Adipocyte (in vitro differentiated cells): Measurements from ENCODE around the gene PITPNM1.

Experiments used
- DNase-seq: peaks from one replicate; pipeline ENCODE4 v3.0.0-alpha.2; 2015; ENCODE audit warnings: low read depth
- H3K27me3 ChIP-seq: replicated peaks from 2 replicates; pipeline ENCODE4 v1.7.0; 2013; ENCODE audit warnings: mild to moderate bottlenecking, low read length, moderate library complexity; ENCODE audit not compliant: control insufficient read depth, insufficient read depth
- H3K36me3 ChIP-seq: 2 replicates; pipeline ENCODE4 v1.7.0; 2013; ENCODE audit warnings: low read length, mild to moderate bottlenecking, moderate library complexity; ENCODE audit not compliant: control insufficient read depth, insufficient read depth, severe bottlenecking
- H3K4me1 ChIP-seq: 2 replicates; pipeline ENCODE4 v1.7.0; 2013; ENCODE audit warnings: mild to moderate bottlenecking, low read length, moderate library complexity; ENCODE audit not compliant: control insufficient read depth, insufficient read depth
- H3K4me3 ChIP-seq: 2 replicates; pipeline ENCODE4 v1.7.0; 2013; ENCODE audit warnings: mild to moderate bottlenecking, low read length, moderate library complexity
- H3K9ac ChIP-seq: 2 replicates; pipeline ENCODE4 v1.7.0; 2013; ENCODE audit warnings: mild to moderate bottlenecking, low read length, moderate library complexity
- H3K9me3 ChIP-seq: 2 replicates; pipeline ENCODE4 v1.7.0; 2013; ENCODE audit warnings: mild to moderate bottlenecking, low read length, moderate library complexity; ENCODE audit not compliant: control insufficient read depth

PITPNM1 gene

DNA sequence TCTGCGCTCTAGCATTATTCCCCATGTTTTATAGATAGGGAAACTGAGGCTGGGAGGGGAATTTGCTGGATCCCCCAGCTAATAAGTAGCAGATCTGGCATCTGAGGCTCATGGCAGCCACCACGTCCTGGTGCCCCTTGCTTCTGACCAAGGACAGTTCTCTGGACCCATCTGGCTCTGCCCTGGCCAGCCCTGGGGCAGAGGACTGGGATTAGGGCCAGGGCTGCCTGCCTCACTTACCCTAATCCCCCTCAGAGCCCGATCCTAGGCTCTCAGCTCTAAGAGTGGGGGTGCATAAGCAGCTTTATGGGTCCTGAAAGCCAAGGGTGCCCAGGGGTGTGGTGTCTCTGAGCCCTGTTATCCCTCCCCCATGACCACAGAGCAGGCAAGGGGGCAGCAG lies 50.1 kb downstream of the PITPNM1 start, which contains the start of gene CABP4:
CABP4 (plus strand) TSS at position 301 of the 400 bp plus-strand sequence; CDS start at position 371, 70 bp downstream.
- Histone ChIP-seq H3K9ac (no peak within 1 kb of the TSS), H3K4me1 (no peaks in the 10 kb centered on the region), H3K36me3 (no peaks in the 10 kb centered on the region), H3K9me3 (no peaks in the 10 kb centered on the region), H3K4me3 (no peak within 1 kb of the TSS), H3K27me3 (peaks cover 23% of the 10 kb centered on the region)
- no peak for DNase-seq

DNA sequence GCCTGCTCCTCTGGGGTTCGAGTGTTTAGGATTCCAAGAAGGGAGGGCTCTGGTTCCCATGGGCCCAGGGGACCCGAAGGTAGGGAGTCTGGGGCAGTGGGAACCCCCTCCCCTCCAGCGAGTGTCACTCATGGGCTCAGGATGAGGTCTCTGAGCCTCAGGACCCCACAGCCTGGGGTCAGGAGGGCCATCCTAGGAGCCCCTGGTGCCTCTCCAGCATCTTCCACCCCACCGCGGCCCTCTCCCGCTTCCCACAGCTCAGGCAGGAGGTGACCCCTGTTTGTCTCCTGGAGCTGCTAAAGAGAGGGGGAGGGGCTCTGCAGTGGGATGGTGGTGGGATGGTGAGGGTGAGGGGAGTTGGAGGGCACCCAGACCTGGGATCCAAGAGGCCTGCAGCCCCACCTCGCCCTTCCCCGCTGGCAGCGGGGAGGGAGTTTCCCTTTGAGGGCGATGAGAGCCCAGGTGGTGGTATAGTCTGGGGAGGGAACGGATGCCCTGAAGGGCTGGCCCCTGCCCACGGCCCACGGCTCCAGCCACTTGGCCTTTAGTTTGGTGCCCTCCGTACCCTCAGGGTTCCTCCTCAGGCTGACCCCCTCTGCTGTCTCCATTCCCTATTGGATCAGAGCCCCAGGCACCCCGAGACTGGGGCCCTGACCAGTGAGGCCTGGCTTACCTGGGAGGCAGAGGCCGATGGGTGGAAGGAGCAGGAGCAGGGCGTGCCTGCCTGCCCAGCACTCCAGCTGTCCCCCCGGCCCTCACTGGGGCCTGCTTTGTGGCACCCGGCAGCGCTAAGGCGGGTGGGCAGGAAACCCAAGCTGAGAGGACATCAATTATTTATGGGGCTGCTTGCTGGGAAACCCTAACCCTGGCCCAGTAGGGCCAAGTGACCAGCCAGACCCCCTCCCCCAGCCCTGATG lies 51.1 kb downstream of the PITPNM1 start:
- H3K27me3 ChIP-seq = peaks cover 23% of the 10 kb centered on the region
- H3K9ac ChIP-seq = no peak overlapping the region
- H3K4me1 ChIP-seq = no peaks in the 10 kb centered on the region
- no peak for DNase-seq
- H3K9me3 ChIP-seq = no peaks in the 10 kb centered on the region
- H3K4me3 ChIP-seq = no peak overlapping the region
- no peaks in the 10 kb centered on the region for H3K36me3 ChIP-seq

DNA sequence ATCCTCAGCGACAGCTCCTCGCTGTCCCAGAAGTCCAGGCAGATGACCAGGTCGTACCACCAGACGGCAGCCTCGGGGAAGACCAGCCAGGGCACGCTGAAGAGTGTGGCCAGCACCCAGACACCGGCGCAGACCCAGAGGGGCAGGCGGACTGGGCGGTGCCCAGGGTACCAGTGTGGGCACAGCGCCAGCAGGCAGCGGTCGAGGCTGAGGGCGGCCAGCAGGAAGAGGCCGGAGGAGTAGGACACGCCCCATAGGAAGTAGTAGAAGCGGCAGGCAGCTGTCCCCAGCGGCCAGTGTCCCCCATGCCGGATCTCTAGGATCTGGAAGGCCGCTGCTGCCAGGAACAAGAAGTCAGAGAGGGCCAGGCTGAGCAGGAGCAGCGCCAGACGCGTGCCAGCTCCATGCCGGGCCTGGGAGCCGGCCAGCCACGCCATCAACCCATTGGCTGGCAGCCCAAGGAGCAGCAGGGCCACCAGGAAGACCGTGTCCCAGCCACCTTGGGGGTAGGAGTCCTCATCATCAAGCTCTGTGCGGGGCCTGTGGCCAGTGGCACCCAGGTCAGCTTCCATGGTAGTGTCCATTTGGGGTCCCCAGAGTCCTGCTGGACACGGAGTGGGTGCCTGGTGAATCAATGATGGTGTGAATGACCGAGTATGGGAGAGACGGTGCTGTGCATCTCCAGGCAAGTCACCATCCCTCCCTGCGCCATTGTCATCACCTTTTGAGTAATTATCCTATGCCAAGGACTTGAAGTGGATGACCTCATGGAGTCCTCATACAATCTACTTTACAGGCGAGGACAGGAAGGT lies 52.8 kb downstream of the PITPNM1 start, which contains the start of gene GPR152:
GPR152 (minus strand) TSS at position 589 of the 812 bp plus-strand sequence; CDS start at position 584, 5 bp downstream.
- Histone ChIP-seq H3K36me3 (no peaks in the 10 kb centered on the region), H3K4me1 (no peaks in the 10 kb centered on the region), H3K9me3 (no peaks in the 10 kb centered on the region), H3K4me3 (no peak within 1 kb of the TSS), H3K27me3 (peaks cover 21% of the 10 kb centered on the region), H3K9ac (no peak within 1 kb of the TSS)
- DNase-seq = no peak

DNA sequence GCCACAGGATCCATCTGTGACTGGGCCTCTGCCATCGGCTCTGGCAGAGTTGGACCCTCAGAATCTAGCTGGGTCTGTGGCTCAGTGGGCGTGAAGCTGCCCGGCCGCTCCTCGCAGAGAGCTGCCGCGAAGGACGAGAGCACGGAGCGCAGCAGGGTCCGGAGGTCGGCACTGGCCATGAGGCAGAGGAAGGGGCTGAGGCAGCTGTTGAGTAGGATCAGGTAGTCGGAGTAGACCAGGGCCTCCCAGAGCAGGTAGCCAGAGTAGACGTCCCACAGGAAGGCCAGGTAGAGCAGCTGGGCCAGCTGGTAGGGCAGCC lies 53.5 kb downstream of the PITPNM1 start:
- Histone ChIP-seq H3K27me3 (peaks cover 16% of the 10 kb centered on the region), H3K9ac (no peak overlapping the region), H3K4me3 (no peak overlapping the region), H3K4me1 (no peaks in the 10 kb centered on the region), H3K36me3 (no peaks in the 10 kb centered on the region), H3K9me3 (no peaks in the 10 kb centered on the region)
- no peak for DNase-seq

DNA sequence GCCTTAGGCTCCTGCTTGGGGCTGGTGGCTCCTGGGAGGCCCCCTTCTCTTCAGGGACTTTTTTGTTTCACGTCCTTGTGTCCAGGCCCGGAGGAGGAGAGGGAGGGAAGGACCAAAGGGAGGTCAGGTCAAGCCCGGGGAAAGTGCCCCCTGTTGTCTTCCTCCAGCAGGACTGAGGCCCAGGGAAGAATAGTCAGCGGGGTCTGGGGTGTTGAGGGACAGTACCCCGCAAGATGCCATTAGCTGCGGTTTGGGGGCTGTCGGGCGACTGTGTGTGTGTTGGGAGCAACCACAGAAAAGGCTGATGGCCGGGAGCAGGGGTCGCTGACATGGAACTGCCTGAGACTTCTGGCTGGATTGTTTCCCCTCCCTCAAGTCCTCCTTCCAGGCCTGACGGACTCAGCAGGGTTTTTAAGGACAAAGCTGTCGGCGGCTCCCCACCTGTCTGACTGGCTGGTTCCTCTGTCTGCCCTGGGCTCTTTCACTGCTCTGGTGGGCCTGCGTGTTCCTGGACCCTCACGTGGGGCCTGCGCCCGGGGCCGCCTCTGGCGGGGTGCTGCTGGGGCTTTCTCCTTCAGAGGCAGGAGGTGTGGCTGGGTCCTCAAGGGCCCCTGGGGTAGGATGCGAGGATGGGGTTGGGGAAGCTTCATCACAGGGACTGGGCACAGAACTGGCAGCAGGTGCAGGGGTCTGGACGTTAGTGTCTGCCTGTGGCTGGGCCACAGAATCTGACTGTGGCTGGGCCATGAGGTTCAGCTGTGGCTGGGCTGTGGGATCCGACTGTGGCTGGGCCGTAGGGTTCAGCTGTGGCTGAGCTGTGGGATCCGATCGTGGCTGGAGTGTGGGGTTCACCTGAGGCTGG lies 54.1 kb downstream of the PITPNM1 start:
- Histone ChIP-seq H3K9me3 (no peaks in the 10 kb centered on the region), H3K9ac (no peak overlapping the region), H3K4me1 (no peaks in the 10 kb centered on the region), H3K27me3 (peaks cover 10% of the 10 kb centered on the region), H3K36me3 (no peaks in the 10 kb centered on the region), H3K4me3 (no peak overlapping the region)
- no peak for DNase-seq

DNA sequence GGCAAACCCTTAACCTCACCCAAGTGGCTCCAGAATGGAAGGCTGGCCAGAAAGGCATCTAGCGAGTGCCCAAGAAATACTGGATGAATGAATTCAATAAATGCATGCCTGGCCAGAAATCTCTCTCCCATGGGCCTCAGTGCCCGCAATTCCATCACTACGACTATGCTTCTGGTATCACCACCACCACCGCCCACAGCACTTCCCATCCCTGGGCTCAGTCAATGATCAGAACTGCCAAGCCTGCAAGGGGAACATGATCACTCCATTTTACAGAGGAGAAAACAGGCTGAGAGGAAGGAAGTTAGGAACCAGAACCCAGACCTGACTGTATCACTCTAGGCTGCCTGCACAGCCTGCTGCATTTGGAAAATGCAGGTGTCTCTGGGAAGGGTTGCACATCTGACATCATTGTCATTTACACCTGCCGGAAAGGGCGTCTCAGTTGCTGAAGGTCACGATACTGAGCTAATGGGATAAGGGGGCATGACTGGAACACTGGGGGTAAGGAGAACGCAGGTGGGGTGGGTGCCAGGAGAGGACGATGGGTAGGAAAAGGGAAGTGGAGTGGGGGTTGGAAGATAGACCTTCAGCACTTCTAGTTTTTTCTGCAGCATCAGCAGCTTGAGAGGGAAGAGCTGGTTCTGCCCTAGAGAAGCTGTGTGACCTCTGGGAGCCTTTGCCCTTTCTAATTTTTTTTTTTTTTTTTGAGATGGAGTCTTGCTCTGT lies 55.9 kb downstream of the PITPNM1 start:
- Histone ChIP-seq H3K36me3 (no peaks in the 10 kb centered on the region), H3K9ac (no peak overlapping the region), H3K27me3 (no peaks in the 10 kb centered on the region), H3K9me3 (no peaks in the 10 kb centered on the region), H3K4me3 (no peak overlapping the region), H3K4me1 (no peaks in the 10 kb centered on the region)
- no peak for DNase-seq

DNA sequence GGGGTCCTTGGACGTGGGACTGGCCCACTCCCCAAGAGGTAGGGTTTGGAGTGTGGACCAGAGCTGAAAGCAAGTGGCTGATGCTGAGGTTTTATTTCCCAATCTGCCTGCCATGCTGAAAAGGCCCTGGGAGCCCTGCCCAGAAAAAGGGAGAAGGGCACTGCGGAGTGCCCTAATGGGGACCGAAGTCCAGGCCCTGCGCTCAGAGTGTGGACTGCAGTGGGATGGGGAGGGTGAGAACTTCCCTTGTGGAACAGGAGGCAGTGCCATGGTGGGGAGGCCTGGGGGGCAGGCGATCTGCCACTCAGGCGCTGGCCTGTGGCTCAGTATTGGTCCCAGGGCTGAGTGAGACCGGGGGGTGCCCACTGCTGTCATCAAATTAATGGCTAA lies 56.9 kb downstream of the PITPNM1 start:
- Histone ChIP-seq H3K9ac (no peak overlapping the region), H3K4me1 (no peaks in the 10 kb centered on the region), H3K27me3 (no peaks in the 10 kb centered on the region), H3K4me3 (no peak overlapping the region), H3K36me3 (no peaks in the 10 kb centered on the region), H3K9me3 (no peaks in the 10 kb centered on the region)
- DNase-seq = no peak

DNA sequence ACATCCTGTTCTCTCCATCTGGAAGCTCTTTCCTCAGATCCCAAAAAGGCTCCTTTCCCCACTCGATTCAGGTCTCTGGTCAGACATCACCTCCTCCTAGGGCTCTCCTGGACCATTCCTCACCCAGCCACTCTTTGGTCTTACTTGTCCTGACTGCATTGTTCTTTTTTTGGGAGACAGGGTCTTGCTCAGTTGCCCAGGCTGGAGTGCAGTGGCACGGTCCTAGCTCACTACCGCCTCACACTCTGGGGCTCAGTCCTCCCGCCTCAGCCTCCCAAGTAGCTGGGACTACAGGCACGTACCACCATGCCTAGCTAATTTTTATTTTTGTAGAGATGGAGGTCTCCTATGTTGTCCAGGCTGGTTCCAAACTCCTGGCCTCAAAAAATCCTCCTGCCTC lies 59.6 kb downstream of the PITPNM1 start:
- no peaks in the 10 kb centered on the region for H3K9me3 ChIP-seq
- peaks cover 10% of the 10 kb centered on the region for H3K4me1 ChIP-seq
- H3K4me3 ChIP-seq = no peak overlapping the region
- DNase-seq = no peak
- peaks cover 7% of the 10 kb centered on the region for H3K36me3 ChIP-seq
- no peak overlapping the region for H3K9ac ChIP-seq
- H3K27me3 ChIP-seq = no peaks in the 10 kb centered on the region

DNA sequence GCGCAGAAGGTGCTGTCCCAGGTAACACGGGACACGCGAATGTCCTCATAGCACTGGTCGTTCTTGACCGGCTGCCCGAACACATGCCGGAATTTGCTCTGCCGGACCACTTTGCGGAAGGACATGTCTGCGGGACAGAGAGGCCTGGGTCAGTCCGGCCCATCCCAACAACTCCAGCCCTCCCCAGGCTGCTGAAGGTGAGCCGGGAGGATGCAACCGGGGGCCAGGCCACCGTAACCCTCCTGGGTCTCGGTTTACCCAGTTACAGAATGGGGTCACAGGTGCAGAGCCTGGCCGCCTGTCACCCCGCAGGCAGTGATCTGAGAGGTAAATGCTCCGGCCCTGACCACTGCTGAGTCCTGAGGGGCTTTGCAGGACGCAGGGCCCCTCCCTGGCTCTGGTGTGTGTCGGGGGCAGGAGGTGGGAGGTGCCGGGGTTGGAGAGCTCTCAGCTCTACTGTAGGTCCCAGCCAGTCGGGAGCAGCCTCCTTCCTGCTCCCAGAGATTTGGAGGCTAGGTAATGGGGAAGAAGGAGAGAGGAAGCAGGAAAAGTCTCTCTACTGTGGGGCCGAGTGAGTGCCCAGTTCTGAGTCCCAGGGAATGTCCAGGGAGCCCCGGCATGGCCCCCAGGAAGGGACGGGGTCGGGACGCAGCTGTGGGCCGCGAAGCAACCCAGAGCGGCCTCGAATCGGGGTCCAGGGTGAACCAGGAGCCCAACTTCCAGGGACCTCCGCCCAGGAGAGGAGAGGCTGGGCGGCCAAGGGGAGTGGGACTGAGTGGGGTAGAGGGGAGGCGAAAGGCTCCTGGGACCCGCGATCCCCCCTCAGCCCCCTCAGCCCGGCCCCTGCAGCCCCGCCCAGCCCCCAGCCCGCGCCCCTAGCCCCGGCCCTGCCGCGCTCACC lies 62.4 kb downstream of the PITPNM1 start:
- no peak for DNase-seq
- H3K4me1 ChIP-seq = peaks cover 19% of the 10 kb centered on the region
- H3K4me3 ChIP-seq = peak overlapping the region; percentile 91
- peak overlapping the region; percentile 95 for H3K9ac ChIP-seq
- no peaks in the 10 kb centered on the region for H3K9me3 ChIP-seq
- H3K27me3 ChIP-seq = no peaks in the 10 kb centered on the region
- H3K36me3 ChIP-seq = peaks cover 23% of the 10 kb centered on the region
